ENCODE measurements around the gene CNOT6. TPM values are rescaled to one million over a fixed set of nuclear protein-coding genes. Genes with fewer than 3 reads are reported as not detected.
"Not testable (repeated sequence)": the region's sequence is repeated elsewhere in the genome, so short reads cannot be mapped to it uniquely, and the experiment has no call there.

Gene CNOT6
- polyA plus RNA-seq, 2 donors: 6.8 TPM

- Histone ChIP-seq H3K9me3 (ENCODE audit: control insufficient read depth in 2 of 2, insufficient read depth in 1 of 2, low read depth in 1 of 2, low read length in 1 of 2) (no peaks in the 10 kb centered on the region), H3K36me3 (ENCODE audit: control insufficient read depth in 2 of 2, insufficient read depth in 2 of 2, low read length in 1 of 2) (no peaks in the 10 kb centered on the region), H3K27me3 (ENCODE audit: control insufficient read depth in 1 of 2, insufficient read depth in 2 of 2, low read length in 2 of 2) (no peaks in the 10 kb centered on the region), H3K4me3 (ENCODE audit: low read depth in 1 of 2, low read length in 2 of 2) (no peak overlapping the region), H3K27ac (ENCODE audit: low read depth in 2 of 2, low read length in 1 of 2) (no peak overlapping the region), H3K4me1 (ENCODE audit: control insufficient read depth in 2 of 2, insufficient read depth in 2 of 2, low read length in 1 of 2) (peaks cover 2 to 3% of the 10 kb centered on the region in 2 donors)
- 64 to 69% methylated on average over 11 of the region's 11 CpGs for WGBS, 2 donors
Observed at GRCh38 chr5:180470361-180470760, 23.8 kb upstream of the CNOT6 start.

- Histone ChIP-seq H3K4me3 (ENCODE audit: low read depth in 1 of 2, low read length in 2 of 2) (no peak overlapping the region), H3K27ac (ENCODE audit: low read depth in 2 of 2, low read length in 1 of 2) (no peak overlapping the region), H3K27me3 (ENCODE audit: control insufficient read depth in 1 of 2, insufficient read depth in 2 of 2, low read length in 2 of 2) (no peaks in the 10 kb centered on the region), H3K9me3 (ENCODE audit: control insufficient read depth in 2 of 2, insufficient read depth in 1 of 2, low read depth in 1 of 2, low read length in 1 of 2) (no peaks in the 10 kb centered on the region), H3K4me1 (ENCODE audit: control insufficient read depth in 2 of 2, insufficient read depth in 2 of 2, low read length in 1 of 2) (peaks cover 2 to 3% of the 10 kb centered on the region in 2 donors), H3K36me3 (ENCODE audit: control insufficient read depth in 2 of 2, insufficient read depth in 2 of 2, low read length in 1 of 2) (no peaks in the 10 kb centered on the region)
- 26 to 28% methylated on average over 16 of the region's 16 CpGs for WGBS, 2 donors
Observed at GRCh38 chr5:180470966-180471582, 23.1 kb upstream of the CNOT6 start.

GRCh38 chr5:180471866-180472265 lies 22.3 kb upstream of the CNOT6 start:
- Histone ChIP-seq H3K27ac (ENCODE audit: low read depth in 2 of 2, low read length in 1 of 2) (no peak overlapping the region), H3K4me3 (ENCODE audit: low read depth in 1 of 2, low read length in 2 of 2) (no peak overlapping the region), H3K36me3 (ENCODE audit: control insufficient read depth in 2 of 2, insufficient read depth in 2 of 2, low read length in 1 of 2) (no peaks in the 10 kb centered on the region), H3K4me1 (ENCODE audit: control insufficient read depth in 2 of 2, insufficient read depth in 2 of 2, low read length in 1 of 2) (peaks cover 0 to 2% of the 10 kb centered on the region in 2 donors), H3K27me3 (ENCODE audit: control insufficient read depth in 1 of 2, insufficient read depth in 2 of 2, low read length in 2 of 2) (no peaks in the 10 kb centered on the region), H3K9me3 (ENCODE audit: control insufficient read depth in 2 of 2, insufficient read depth in 1 of 2, low read depth in 1 of 2, low read length in 1 of 2) (no peaks in the 10 kb centered on the region)
- WGBS, 2 donors: 73 to 80% methylated on average over 7 of the region's 7 CpGs

DNA sequence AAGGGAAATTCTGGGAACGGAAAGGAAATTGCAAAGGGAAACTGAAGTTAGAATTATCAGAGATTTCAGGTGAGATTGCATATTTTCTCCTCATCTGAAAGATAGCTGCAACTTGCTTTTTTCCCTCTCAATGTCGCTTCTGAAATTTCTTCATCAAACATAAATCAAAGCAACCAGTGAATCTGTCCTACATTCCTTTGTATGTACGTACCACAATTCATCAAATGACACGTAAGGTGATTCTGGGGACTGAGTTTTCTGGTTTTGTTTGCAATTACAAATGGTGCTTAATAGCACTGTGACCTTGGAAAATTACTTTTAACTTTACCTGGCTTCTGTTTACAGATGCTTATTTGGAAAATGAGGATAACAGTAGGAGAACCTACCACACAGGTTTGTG lies 21.9 kb upstream of the CNOT6 start:
- 69 to 72% methylated on average over 4 of the region's 4 CpGs for WGBS, 2 donors
- Histone ChIP-seq H3K9me3 (ENCODE audit: control insufficient read depth in 2 of 2, insufficient read depth in 1 of 2, low read depth in 1 of 2, low read length in 1 of 2) (no peaks in the 10 kb centered on the region), H3K4me3 (ENCODE audit: low read depth in 1 of 2, low read length in 2 of 2) (no peak overlapping the region), H3K27me3 (ENCODE audit: control insufficient read depth in 1 of 2, insufficient read depth in 2 of 2, low read length in 2 of 2) (no peaks in the 10 kb centered on the region), H3K4me1 (ENCODE audit: control insufficient read depth in 2 of 2, insufficient read depth in 2 of 2, low read length in 1 of 2) (peaks cover 0 to 2% of the 10 kb centered on the region in 2 donors), H3K36me3 (ENCODE audit: control insufficient read depth in 2 of 2, insufficient read depth in 2 of 2, low read length in 1 of 2) (no peaks in the 10 kb centered on the region), H3K27ac (ENCODE audit: low read depth in 2 of 2, low read length in 1 of 2) (no peak overlapping the region)

GRCh38 chr5:180473386-180473785 lies 20.8 kb upstream of the CNOT6 start:
- not testable (repeated sequence) for H3K4me3 ChIP-seq (ENCODE audit: low read depth in 1 of 2, low read length in 2 of 2); H3K9me3 ChIP-seq (ENCODE audit: control insufficient read depth in 2 of 2, insufficient read depth in 1 of 2, low read depth in 1 of 2, low read length in 1 of 2); H3K27me3 ChIP-seq (ENCODE audit: control insufficient read depth in 1 of 2, insufficient read depth in 2 of 2, low read length in 2 of 2); H3K4me1 ChIP-seq (ENCODE audit: control insufficient read depth in 2 of 2, insufficient read depth in 2 of 2, low read length in 1 of 2); H3K27ac ChIP-seq (ENCODE audit: low read depth in 2 of 2, low read length in 1 of 2); H3K36me3 ChIP-seq (ENCODE audit: control insufficient read depth in 2 of 2, insufficient read depth in 2 of 2, low read length in 1 of 2)
- WGBS, 2 donors: 92 to 95% methylated on average over 8 of the region's 8 CpGs

DNA sequence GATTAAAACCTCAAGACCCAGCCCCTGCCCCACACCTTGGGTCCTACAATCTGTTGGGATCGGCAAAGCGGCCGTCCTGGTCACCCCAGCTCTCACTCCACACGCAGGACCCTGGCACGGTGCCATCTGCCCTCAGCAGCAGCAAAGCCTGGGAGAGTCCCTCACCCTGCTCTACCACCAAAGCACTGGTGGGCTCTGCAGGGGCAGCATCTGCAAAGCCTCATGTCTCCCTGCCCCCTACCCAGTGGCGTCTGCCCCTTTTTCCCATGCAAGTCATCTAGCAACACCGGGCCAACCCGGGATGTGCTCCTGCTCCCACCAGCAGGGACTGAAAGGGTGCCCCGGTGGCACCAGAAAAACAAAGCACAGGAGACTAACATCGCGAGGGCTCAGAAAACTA lies 19.6 kb upstream of the CNOT6 start:
- WGBS, 2 donors: 85 to 86% methylated on average over 11 of the region's 11 CpGs
- H3K27me3 ChIP-seq (ENCODE audit: control insufficient read depth in 1 of 2, insufficient read depth in 2 of 2, low read length in 2 of 2): no peaks in the 10 kb centered on the region
- H3K4me1 ChIP-seq (ENCODE audit: control insufficient read depth in 2 of 2, insufficient read depth in 2 of 2, low read length in 1 of 2): peaks cover 0 to 2% of the 10 kb centered on the region in 2 donors
- no peaks in the 10 kb centered on the region for H3K36me3 ChIP-seq (ENCODE audit: control insufficient read depth in 2 of 2, insufficient read depth in 2 of 2, low read length in 1 of 2)
- H3K4me3 ChIP-seq (ENCODE audit: low read depth in 1 of 2, low read length in 2 of 2): no peak overlapping the region
- H3K27ac ChIP-seq (ENCODE audit: low read depth in 2 of 2, low read length in 1 of 2): no peak overlapping the region
- H3K9me3 ChIP-seq (ENCODE audit: control insufficient read depth in 2 of 2, insufficient read depth in 1 of 2, low read depth in 1 of 2, low read length in 1 of 2): no peaks in the 10 kb centered on the region

DNA sequence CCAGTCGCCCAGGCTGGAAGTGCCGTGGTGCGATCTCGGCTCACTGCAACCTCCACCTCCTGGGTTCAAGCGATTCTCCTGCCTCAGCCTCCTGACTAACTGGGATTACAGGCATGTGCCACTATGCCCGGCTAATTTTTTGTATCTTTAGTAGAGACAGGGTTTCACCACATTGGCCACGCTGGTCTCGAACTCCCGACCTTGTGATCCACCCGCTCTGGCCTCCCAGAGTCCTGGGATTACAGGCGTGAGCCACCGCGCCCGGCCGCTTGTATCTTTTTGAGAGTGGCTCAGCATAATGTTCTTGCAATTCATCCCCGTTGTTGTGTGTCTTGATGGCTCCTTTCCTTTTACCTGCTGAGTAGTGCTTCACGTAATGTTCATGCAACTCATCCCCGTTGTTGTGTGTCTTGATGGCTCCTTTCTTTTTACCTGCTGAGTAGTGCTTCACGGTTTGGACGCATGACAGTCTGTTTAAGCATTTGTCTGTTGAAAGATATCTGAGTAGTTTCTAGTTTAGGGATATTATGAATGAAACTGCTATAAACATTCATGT lies 18.1 kb upstream of the CNOT6 start:
- H3K27ac ChIP-seq (ENCODE audit: low read depth in 2 of 2, low read length in 1 of 2); H3K36me3 ChIP-seq (ENCODE audit: control insufficient read depth in 2 of 2, insufficient read depth in 2 of 2, low read length in 1 of 2); H3K4me1 ChIP-seq (ENCODE audit: control insufficient read depth in 2 of 2, insufficient read depth in 2 of 2, low read length in 1 of 2); H3K9me3 ChIP-seq (ENCODE audit: control insufficient read depth in 2 of 2, insufficient read depth in 1 of 2, low read depth in 1 of 2, low read length in 1 of 2); H3K27me3 ChIP-seq (ENCODE audit: control insufficient read depth in 1 of 2, insufficient read depth in 2 of 2, low read length in 2 of 2); H3K4me3 ChIP-seq (ENCODE audit: low read depth in 1 of 2, low read length in 2 of 2): not testable (repeated sequence)
- 90 to 92% methylated on average over 20 of the region's 20 CpGs for WGBS, 2 donors

DNA sequence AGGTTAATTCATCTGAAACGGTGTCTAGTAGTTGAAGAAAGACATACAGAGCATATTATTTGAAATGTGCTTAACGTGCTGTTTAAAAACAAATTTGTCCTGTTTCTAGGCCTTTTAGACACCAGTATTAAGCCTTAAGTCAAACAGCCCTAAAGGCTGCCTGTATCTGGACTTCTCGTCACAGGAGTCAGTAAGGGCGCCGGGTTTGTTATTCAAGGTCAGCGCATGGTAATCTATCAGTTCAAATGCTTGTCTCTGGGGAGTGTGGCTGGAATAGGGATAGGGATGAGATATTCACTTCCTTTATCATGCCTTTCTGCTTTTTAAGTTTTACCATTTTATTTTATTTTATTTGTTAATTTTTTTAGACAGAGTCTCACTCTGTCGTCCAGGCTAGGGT lies 9.4 kb upstream of the CNOT6 start:
- Histone ChIP-seq H3K4me3 (ENCODE audit: low read depth in 1 of 2, low read length in 2 of 2) (no peak overlapping the region), H3K27me3 (ENCODE audit: control insufficient read depth in 1 of 2, insufficient read depth in 2 of 2, low read length in 2 of 2) (no peaks in the 10 kb centered on the region), H3K4me1 (ENCODE audit: control insufficient read depth in 2 of 2, insufficient read depth in 2 of 2, low read length in 1 of 2) (no peaks in the 10 kb centered on the region), H3K9me3 (ENCODE audit: control insufficient read depth in 2 of 2, insufficient read depth in 1 of 2, low read depth in 1 of 2, low read length in 1 of 2) (no peaks in the 10 kb centered on the region), H3K36me3 (ENCODE audit: control insufficient read depth in 2 of 2, insufficient read depth in 2 of 2, low read length in 1 of 2) (no peaks in the 10 kb centered on the region), H3K27ac (ENCODE audit: low read depth in 2 of 2, low read length in 1 of 2) (no peak overlapping the region)
- WGBS, 2 donors: 57 to 63% methylated on average over 7 of the region's 7 CpGs

DNA sequence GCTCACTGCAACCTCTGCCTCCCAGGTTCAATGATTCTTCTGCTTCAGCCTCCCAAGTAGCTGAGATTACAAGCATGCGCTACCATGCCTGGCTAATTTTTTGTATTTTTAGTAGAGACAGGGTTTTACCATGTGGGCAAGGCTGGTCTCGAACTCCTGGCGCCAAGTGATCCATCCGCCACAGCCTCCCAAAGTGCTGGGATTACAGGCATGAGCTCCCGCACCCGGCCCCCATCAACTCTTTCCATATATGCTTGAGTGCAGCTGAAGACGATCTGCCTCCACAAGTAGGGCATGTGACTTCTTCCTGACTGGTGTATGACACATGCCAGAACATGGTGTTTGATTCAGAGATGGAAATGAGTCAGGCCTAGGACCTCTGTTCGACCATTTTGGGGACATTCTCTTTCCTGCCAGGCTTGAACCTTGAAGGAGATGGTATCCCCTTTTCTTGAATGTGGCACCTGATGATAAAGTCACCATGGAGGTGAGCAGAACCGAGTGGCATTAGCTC lies 7.5 kb upstream of the CNOT6 start:
- no peaks in the 10 kb centered on the region for H3K4me1 ChIP-seq (ENCODE audit: control insufficient read depth in 2 of 2, insufficient read depth in 2 of 2, low read length in 1 of 2)

GRCh38 chr5:180487556-180487955 lies 6.6 kb upstream of the CNOT6 start:
- Histone ChIP-seq H3K4me3 (ENCODE audit: low read depth in 1 of 2, low read length in 2 of 2) (no peak overlapping the region), H3K9me3 (ENCODE audit: control insufficient read depth in 2 of 2, insufficient read depth in 1 of 2, low read depth in 1 of 2, low read length in 1 of 2) (no peaks in the 10 kb centered on the region), H3K27me3 (ENCODE audit: control insufficient read depth in 1 of 2, insufficient read depth in 2 of 2, low read length in 2 of 2) (no peaks in the 10 kb centered on the region), H3K27ac (ENCODE audit: low read depth in 2 of 2, low read length in 1 of 2) (no peak overlapping the region), H3K36me3 (ENCODE audit: control insufficient read depth in 2 of 2, insufficient read depth in 2 of 2, low read length in 1 of 2) (no peaks in the 10 kb centered on the region), H3K4me1 (ENCODE audit: control insufficient read depth in 2 of 2, insufficient read depth in 2 of 2, low read length in 1 of 2) (no peaks in the 10 kb centered on the region)
- WGBS, 2 donors: 94 to 98% methylated on average over 5 of the region's 5 CpGs

More for the DNA sequence above, 7.5 kb upstream of the CNOT6 start:
- Histone ChIP-seq H3K36me3 (ENCODE audit: control insufficient read depth in 2 of 2, insufficient read depth in 2 of 2, low read length in 1 of 2) (no peaks in the 10 kb centered on the region), H3K27ac (ENCODE audit: low read depth in 2 of 2, low read length in 1 of 2) (no peak overlapping the region), H3K27me3 (ENCODE audit: control insufficient read depth in 1 of 2, insufficient read depth in 2 of 2, low read length in 2 of 2) (no peaks in the 10 kb centered on the region), H3K9me3 (ENCODE audit: control insufficient read depth in 2 of 2, insufficient read depth in 1 of 2, low read depth in 1 of 2, low read length in 1 of 2) (no peaks in the 10 kb centered on the region), H3K4me3 (ENCODE audit: low read depth in 1 of 2, low read length in 2 of 2) (no peak overlapping the region)
- WGBS, 2 donors: 85 to 89% methylated on average over 9 of the region's 9 CpGs
